WTC11 (cell line): Measurements from ENCODE around the gene PHACTR3. TPM values are rescaled to one million over a fixed set of nuclear protein-coding genes. Genes with fewer than 3 reads are reported as not detected.

Experiments
- ATAC-seq: fragments of 200-7000 bp; cut with Tn5 transposase; 2 replicates; pipeline ENCODE4 v1.10.0; 2021; ENCODE audit warnings: mild to moderate bottlenecking, moderate library complexity
- CTCF ChIA-PET: fragments of 300-600 bp; sonication (Branson Sonifier 250); formaldehyde crosslinking; loops from one replicate; lab custom pipeline; 2021; ENCODE audit warnings: antibody characterized with exemption; lab: Charles Lee
- POLR2A ChIA-PET: fragments of 350-600 bp; sonication (Branson Sonifier 250); formaldehyde crosslinking; loops from one replicate; lab custom pipeline; 2021; ENCODE audit warnings: antibody characterized with exemption; lab: Charles Lee
- DNase-seq: peaks from one replicate; pipeline ENCODE4 v3.0.0; 2021; ENCODE audit warnings: low spot score
- H3K27ac Mint-ChIP-seq: 2 replicates; pipeline ENCODE4 v1.8.0; 2021; ENCODE audit warnings: mixed read lengths
- H3K27me3 Mint-ChIP-seq: 2 replicates; pipeline ENCODE4 v1.8.0; 2021; ENCODE audit warnings: low read depth, mild to moderate bottlenecking, moderate library complexity, mixed read lengths
- H3K36me3 Mint-ChIP-seq: 2 replicates; pipeline ENCODE4 v1.8.0; 2021; ENCODE audit warnings: mixed read lengths
- H3K4me1 Mint-ChIP-seq: 2 replicates; pipeline ENCODE4 v1.8.0; 2022; ENCODE audit warnings: mixed read lengths
- H3K4me3 Mint-ChIP-seq: 2 replicates; pipeline ENCODE4 v1.8.0; 2021; ENCODE audit warnings: mild to moderate bottlenecking, moderate library complexity, mixed read lengths
- H3K9me3 Mint-ChIP-seq: 2 replicates; pipeline ENCODE4 v1.8.0; 2021; ENCODE audit warnings: mixed read lengths
- ATF1 ChIP-seq: sonication (generic); formaldehyde crosslinking; IDR thresholded peaks from 2 replicates; pipeline ENCODE4 v1.8.1; 2023; ENCODE audit warnings: mild to moderate bottlenecking, moderate library complexity, missing genetic modification reagents
- CREB1 ChIP-seq: sonication (generic); formaldehyde crosslinking; IDR thresholded peaks from 2 replicates; pipeline ENCODE4 v1.8.0; 2023; ENCODE audit warnings: mild to moderate bottlenecking, missing genetic modification reagents
- EMX1 ChIP-seq: fragments of 250-450 bp; sonication (Bioruptor Pico); IDR thresholded peaks from 2 replicates; pipeline ENCODE4 v1.8.0; 2021; ENCODE audit warnings: mild to moderate bottlenecking
- GRHL2 ChIP-seq: fragments of 250-450 bp; sonication (Bioruptor Pico); IDR thresholded peaks from 2 replicates; pipeline ENCODE4 v1.8.0; 2022; ENCODE audit warnings: mild to moderate bottlenecking, moderate library complexity; ENCODE audit not compliant: insufficient replicate concordance, severe bottlenecking
- MXD4 ChIP-seq: fragments of 250-450 bp; sonication (Bioruptor Pico); IDR thresholded peaks from 2 replicates; pipeline ENCODE4 v1.8.0; 2021; ENCODE audit warnings: mild to moderate bottlenecking, moderate library complexity, borderline replicate concordance
- NFYB ChIP-seq: sonication (generic); formaldehyde crosslinking; conservative IDR thresholded peaks from 2 replicates; pipeline ENCODE4 v1.8.0; 2022; ENCODE audit warnings: low read depth, missing genetic modification reagents
- SP1 ChIP-seq: sonication (generic); formaldehyde crosslinking; conservative IDR thresholded peaks from 2 replicates; pipeline ENCODE4 v1.8.1; 2022; ENCODE audit warnings: missing genetic modification reagents
- TEAD4 ChIP-seq: sonication (generic); formaldehyde crosslinking; IDR thresholded peaks from 2 replicates; pipeline ENCODE4 v1.8.0; 2022; ENCODE audit warnings: mild to moderate bottlenecking, missing genetic modification reagents
- ZNF416 ChIP-seq: fragments of 250-450 bp; sonication (Bioruptor Pico); IDR thresholded peaks from 2 replicates; pipeline ENCODE4 v1.9.0; 2021; ENCODE audit warnings: mild to moderate bottlenecking, inconsistent platforms
- total RNA-seq: library from RNA; stranded (reverse); gene quantifications from 3 replicates; pipeline ENCODE4 v1.2.3, GENCODE V29; 2021
- TF ChIP-seq, protein P1 (sequence below): sonication (generic); formaldehyde crosslinking; IDR thresholded peaks from 2 replicates; pipeline ENCODE4 v1.8.0; 2023; ENCODE audit warnings: missing genetic modification reagents, mild to moderate bottlenecking, borderline replicate concordance
- TF ChIP-seq, protein P2 (sequence below): sonication (generic); formaldehyde crosslinking; IDR thresholded peaks from 2 replicates; pipeline ENCODE4 v1.8.1; 2023; ENCODE audit warnings: mild to moderate bottlenecking, missing genetic modification reagents
- TF ChIP-seq, protein P3 (sequence below): sonication (generic); formaldehyde crosslinking; IDR thresholded peaks from 2 replicates; pipeline ENCODE4 v1.8.1; 2023; ENCODE audit warnings: mild to moderate bottlenecking, missing genetic modification reagents, borderline replicate concordance
- TF ChIP-seq, protein P4 (sequence below): sonication (generic); formaldehyde crosslinking; IDR thresholded peaks from 2 replicates; pipeline ENCODE4 v1.8.1; 2022; ENCODE audit warnings: low read depth, missing genetic modification reagents, borderline replicate concordance
- TF ChIP-seq, protein P5 (sequence below): fragments of 250-450 bp; sonication (Bioruptor Pico); IDR thresholded peaks from 2 replicates; pipeline ENCODE4 v1.8.0; 2021; ENCODE audit warnings: mild to moderate bottlenecking

PHACTR3 gene
- total RNA-seq, 1 experiment from 2014 or later = 0.28 TPM

DNA sequence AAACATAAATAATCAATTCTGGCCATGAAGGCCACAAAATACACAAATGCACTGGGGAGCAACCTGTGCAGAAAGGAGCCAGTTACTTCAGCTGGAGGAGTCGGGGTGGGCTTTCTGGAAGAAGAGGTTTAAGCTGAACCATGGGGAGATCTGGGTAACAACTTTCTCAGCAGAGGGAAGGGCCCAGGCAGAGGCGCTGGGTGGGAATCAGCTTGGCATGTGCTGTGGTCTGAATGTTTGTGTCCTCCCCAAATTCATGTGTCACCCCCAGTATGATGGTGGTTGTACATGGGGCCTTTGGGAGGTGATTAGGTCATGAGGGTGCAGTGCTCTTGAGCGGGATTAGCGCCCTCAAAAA lies 221.2 kb downstream of the PHACTR3 start:
- CTCF ChIA-PET = no interaction called here
- TF ChIP-seq MXD4 (CRISPR knock-in tag) = no peak
- TF ChIP-seq, protein P1, sequence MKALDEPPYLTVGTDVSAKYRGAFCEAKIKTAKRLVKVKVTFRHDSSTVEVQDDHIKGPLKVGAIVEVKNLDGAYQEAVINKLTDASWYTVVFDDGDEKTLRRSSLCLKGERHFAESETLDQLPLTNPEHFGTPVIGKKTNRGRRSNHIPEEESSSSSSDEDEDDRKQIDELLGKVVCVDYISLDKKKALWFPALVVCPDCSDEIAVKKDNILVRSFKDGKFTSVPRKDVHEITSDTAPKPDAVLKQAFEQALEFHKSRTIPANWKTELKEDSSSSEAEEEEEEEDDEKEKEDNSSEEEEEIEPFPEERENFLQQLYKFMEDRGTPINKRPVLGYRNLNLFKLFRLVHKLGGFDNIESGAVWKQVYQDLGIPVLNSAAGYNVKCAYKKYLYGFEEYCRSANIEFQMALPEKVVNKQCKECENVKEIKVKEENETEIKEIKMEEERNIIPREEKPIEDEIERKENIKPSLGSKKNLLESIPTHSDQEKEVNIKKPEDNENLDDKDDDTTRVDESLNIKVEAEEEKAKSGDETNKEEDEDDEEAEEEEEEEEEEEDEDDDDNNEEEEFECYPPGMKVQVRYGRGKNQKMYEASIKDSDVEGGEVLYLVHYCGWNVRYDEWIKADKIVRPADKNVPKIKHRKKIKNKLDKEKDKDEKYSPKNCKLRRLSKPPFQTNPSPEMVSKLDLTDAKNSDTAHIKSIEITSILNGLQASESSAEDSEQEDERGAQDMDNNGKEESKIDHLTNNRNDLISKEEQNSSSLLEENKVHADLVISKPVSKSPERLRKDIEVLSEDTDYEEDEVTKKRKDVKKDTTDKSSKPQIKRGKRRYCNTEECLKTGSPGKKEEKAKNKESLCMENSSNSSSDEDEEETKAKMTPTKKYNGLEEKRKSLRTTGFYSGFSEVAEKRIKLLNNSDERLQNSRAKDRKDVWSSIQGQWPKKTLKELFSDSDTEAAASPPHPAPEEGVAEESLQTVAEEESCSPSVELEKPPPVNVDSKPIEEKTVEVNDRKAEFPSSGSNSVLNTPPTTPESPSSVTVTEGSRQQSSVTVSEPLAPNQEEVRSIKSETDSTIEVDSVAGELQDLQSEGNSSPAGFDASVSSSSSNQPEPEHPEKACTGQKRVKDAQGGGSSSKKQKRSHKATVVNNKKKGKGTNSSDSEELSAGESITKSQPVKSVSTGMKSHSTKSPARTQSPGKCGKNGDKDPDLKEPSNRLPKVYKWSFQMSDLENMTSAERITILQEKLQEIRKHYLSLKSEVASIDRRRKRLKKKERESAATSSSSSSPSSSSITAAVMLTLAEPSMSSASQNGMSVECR (CRISPR knock-in tag) = no peak
- TF ChIP-seq, protein P2, sequence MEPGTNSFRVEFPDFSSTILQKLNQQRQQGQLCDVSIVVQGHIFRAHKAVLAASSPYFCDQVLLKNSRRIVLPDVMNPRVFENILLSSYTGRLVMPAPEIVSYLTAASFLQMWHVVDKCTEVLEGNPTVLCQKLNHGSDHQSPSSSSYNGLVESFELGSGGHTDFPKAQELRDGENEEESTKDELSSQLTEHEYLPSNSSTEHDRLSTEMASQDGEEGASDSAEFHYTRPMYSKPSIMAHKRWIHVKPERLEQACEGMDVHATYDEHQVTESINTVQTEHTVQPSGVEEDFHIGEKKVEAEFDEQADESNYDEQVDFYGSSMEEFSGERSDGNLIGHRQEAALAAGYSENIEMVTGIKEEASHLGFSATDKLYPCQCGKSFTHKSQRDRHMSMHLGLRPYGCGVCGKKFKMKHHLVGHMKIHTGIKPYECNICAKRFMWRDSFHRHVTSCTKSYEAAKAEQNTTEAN (CRISPR knock-in tag) = no peak
- TF ChIP-seq, protein P3, sequence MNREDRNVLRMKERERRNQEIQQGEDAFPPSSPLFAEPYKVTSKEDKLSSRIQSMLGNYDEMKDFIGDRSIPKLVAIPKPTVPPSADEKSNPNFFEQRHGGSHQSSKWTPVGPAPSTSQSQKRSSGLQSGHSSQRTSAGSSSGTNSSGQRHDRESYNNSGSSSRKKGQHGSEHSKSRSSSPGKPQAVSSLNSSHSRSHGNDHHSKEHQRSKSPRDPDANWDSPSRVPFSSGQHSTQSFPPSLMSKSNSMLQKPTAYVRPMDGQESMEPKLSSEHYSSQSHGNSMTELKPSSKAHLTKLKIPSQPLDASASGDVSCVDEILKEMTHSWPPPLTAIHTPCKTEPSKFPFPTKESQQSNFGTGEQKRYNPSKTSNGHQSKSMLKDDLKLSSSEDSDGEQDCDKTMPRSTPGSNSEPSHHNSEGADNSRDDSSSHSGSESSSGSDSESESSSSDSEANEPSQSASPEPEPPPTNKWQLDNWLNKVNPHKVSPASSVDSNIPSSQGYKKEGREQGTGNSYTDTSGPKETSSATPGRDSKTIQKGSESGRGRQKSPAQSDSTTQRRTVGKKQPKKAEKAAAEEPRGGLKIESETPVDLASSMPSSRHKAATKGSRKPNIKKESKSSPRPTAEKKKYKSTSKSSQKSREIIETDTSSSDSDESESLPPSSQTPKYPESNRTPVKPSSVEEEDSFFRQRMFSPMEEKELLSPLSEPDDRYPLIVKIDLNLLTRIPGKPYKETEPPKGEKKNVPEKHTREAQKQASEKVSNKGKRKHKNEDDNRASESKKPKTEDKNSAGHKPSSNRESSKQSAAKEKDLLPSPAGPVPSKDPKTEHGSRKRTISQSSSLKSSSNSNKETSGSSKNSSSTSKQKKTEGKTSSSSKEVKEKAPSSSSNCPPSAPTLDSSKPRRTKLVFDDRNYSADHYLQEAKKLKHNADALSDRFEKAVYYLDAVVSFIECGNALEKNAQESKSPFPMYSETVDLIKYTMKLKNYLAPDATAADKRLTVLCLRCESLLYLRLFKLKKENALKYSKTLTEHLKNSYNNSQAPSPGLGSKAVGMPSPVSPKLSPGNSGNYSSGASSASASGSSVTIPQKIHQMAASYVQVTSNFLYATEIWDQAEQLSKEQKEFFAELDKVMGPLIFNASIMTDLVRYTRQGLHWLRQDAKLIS (CRISPR knock-in tag) = no peak
- TF ChIP-seq ATF1 = no peak
- TF ChIP-seq, protein P4, sequence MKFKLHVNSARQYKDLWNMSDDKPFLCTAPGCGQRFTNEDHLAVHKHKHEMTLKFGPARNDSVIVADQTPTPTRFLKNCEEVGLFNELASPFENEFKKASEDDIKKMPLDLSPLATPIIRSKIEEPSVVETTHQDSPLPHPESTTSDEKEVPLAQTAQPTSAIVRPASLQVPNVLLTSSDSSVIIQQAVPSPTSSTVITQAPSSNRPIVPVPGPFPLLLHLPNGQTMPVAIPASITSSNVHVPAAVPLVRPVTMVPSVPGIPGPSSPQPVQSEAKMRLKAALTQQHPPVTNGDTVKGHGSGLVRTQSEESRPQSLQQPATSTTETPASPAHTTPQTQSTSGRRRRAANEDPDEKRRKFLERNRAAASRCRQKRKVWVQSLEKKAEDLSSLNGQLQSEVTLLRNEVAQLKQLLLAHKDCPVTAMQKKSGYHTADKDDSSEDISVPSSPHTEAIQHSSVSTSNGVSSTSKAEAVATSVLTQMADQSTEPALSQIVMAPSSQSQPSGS (CRISPR knock-in tag) = no peak
- TF ChIP-seq CREB1 (CRISPR knock-in tag) = no peak
- no peak for TF ChIP-seq EMX1
- no peaks in the 10 kb centered on the region for H3K36me3 Mint-ChIP-seq
- H3K4me1 Mint-ChIP-seq = peaks cover 14% of the 10 kb centered on the region
- no peaks in the 10 kb centered on the region for H3K9me3 Mint-ChIP-seq
- H3K4me3 Mint-ChIP-seq = no peak overlapping the region
- peaks cover 35% of the 10 kb centered on the region for H3K27me3 Mint-ChIP-seq
- no peak for ATAC-seq
- POLR2A ChIA-PET = no interaction called here
- no peak overlapping the region for H3K27ac Mint-ChIP-seq
- DNase-seq = no peak

DNA sequence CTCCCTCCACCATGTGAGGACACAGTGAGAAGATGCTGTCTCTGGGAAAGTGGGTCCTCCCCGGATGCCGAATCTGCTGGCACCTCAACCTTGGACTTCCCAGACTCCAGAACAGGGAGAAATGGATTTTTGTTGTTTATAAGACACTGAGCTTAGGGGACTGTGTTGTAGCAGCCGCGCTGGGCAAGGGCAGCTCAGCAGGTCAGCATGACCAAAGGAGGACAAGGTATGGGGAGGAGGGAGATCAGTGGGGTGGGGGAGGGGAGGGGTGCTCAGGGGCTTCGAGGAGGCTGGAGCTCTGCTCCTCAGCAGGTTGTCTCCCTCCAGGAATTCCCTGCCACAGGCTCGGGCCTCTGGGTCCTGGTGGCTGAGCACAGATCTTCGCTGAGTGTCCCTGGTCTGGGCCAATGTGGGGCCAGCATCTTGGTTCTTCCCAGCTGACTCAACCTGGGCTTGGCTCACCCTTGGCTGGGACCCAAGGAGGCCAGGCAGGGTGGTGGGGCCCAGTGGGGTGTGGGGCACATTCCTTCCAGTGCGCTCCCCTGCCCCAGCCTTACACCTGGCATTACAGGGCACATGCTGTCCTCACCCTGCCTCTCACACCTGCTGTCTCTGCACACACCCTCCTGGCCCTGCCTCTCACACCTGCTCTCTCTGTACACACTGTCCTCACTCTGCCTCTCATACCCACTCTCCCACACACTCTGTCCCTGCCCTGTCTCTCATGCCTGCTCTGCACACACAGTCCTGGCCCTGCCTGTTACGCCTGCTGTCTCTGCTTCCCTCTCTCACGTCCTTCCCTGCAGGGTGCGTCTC lies 221.8 kb downstream of the PHACTR3 start:
- TF ChIP-seq SP1 (no peak), NFYB (CRISPR knock-in tag) (no peak), ZNF416 (CRISPR knock-in tag) (no peak), TEAD4 (CRISPR knock-in tag) (no peak), GRHL2 (CRISPR knock-in tag) (no peak)
- TF ChIP-seq, protein P5, sequence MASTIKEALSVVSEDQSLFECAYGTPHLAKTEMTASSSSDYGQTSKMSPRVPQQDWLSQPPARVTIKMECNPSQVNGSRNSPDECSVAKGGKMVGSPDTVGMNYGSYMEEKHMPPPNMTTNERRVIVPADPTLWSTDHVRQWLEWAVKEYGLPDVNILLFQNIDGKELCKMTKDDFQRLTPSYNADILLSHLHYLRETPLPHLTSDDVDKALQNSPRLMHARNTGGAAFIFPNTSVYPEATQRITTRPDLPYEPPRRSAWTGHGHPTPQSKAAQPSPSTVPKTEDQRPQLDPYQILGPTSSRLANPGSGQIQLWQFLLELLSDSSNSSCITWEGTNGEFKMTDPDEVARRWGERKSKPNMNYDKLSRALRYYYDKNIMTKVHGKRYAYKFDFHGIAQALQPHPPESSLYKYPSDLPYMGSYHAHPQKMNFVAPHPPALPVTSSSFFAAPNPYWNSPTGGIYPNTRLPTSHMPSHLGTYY (CRISPR knock-in tag) = no peak
- TF ChIP-seq, protein P1 (CRISPR knock-in tag) = no peak
- TF ChIP-seq, all 79 proteins: peak for 0
- Mint-ChIP-seq H3K27me3 (peaks cover 32% of the 10 kb centered on the region), H3K9me3 (no peaks in the 10 kb centered on the region), H3K4me3 (no peak overlapping the region), H3K4me1 (peaks cover 14% of the 10 kb centered on the region), H3K36me3 (no peaks in the 10 kb centered on the region), H3K27ac (no peak overlapping the region)
- ATAC-seq = no peak
- CTCF ChIA-PET = no interaction called here
- DNase-seq = no peak
- POLR2A ChIA-PET = no interaction called here
